IPS-NIHi7 (cell line): ENCODE data around the gene TXK.

ENCODE experiments used
- DNase-seq: peaks from one replicate; pipeline ENCODE4 v3.0.0; 2012; ENCODE audit warnings: mixed read lengths; ENCODE audit errors: extremely low spot score

The TXK gene

DNA sequence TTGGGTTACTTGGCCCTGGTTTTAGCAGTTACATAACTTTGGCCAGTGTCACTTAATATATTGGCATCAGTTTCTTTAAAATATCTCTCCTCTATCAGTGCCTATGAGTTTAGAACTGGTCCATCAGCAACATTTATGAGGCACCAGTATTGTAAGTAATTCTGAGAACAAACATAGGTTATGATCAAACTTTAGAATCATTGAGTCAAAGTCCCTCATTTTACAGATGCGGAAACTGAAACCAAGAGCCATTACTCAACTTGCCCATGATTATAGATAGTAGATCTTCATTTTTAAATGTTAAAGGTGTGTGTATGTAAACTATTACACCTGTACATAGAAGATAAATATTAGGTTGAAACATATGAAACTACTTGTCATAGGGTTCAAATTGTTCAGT is 113.0 kb downstream of the TXK start:
- no peak for DNase-seq

DNA sequence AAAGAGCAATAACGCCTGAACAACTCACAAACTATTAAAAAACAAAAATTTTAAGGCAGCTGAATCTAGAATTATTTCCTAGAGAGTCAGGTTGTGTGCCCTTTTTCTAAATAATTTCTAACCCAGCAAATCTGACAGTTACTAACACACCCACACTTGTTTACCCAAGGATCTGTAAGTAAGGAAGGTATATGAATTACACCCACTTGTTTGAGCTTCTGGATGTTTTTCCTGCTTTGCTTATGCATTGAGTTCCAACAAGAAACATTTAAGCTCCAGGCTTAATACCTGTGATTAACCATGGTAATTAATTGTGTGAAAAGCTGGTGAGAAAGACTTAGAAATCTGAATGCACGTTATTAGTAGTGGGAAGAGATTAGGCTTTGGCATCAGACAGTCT is 115.9 kb downstream of the TXK start:
- no peak for DNase-seq

- DNase-seq = peak; percentile 64
Measured at GRCh38 chr4:48017108-48017571, 116.9 kb downstream of the TXK start.
